Measurements from ENCODE around the gene FAM25G.
"Not testable (repeated sequence)": the region's sequence is repeated elsewhere in the genome, so short reads cannot be mapped to it uniquely, and the experiment has no call there.

The FAM25G gene

GRCh38 chr10:47473516-47473915 is 18.0 kb downstream of the FAM25G start:
- not testable (repeated sequence) for H3K4me1 Mint-ChIP-seq; ATAC-seq; H3K36me3 Mint-ChIP-seq; DNase-seq (ENCODE audit: low spot score in 2 of 2); H3K4me3 Mint-ChIP-seq; H3K27ac Mint-ChIP-seq; H3K9me3 Mint-ChIP-seq

- H3K27ac Mint-ChIP-seq; H3K4me3 Mint-ChIP-seq; H3K4me1 Mint-ChIP-seq; H3K36me3 Mint-ChIP-seq; H3K9me3 Mint-ChIP-seq; DNase-seq (ENCODE audit: low spot score in 2 of 2): not testable (repeated sequence)
- peak; percentile 91 for ATAC-seq
Observed at GRCh38 chr10:47472647-47473046, 18.9 kb downstream of the FAM25G start.

GRCh38 chr10:47472072-47472471 is 19.4 kb downstream of the FAM25G start:
- DNase-seq (ENCODE audit: low spot score in 2 of 2); H3K4me3 Mint-ChIP-seq; H3K36me3 Mint-ChIP-seq; H3K4me1 Mint-ChIP-seq; H3K27ac Mint-ChIP-seq; H3K9me3 Mint-ChIP-seq; ATAC-seq: not testable (repeated sequence)

GRCh38 chr10:47468731-47469528 is 22.6 kb downstream of the FAM25G start:
- H3K36me3 Mint-ChIP-seq; DNase-seq (ENCODE audit: low spot score in 2 of 2); H3K9me3 Mint-ChIP-seq; H3K27ac Mint-ChIP-seq; ATAC-seq; H3K4me1 Mint-ChIP-seq; H3K4me3 Mint-ChIP-seq: not testable (repeated sequence)

GRCh38 chr10:47467957-47468356 is 23.5 kb downstream of the FAM25G start:
- H3K4me1 Mint-ChIP-seq; DNase-seq (ENCODE audit: low spot score in 2 of 2); H3K9me3 Mint-ChIP-seq; H3K4me3 Mint-ChIP-seq; H3K36me3 Mint-ChIP-seq; ATAC-seq; H3K27ac Mint-ChIP-seq: not testable (repeated sequence)

GRCh38 chr10:47467458-47467857 is 24.0 kb downstream of the FAM25G start:
- not testable (repeated sequence) for H3K4me1 Mint-ChIP-seq; ATAC-seq; H3K36me3 Mint-ChIP-seq; H3K9me3 Mint-ChIP-seq; H3K4me3 Mint-ChIP-seq; H3K27ac Mint-ChIP-seq; DNase-seq (ENCODE audit: low spot score in 2 of 2)

- H3K9me3 Mint-ChIP-seq; DNase-seq (ENCODE audit: low spot score in 2 of 2); H3K4me3 Mint-ChIP-seq; ATAC-seq; H3K4me1 Mint-ChIP-seq; H3K36me3 Mint-ChIP-seq; H3K27ac Mint-ChIP-seq: not testable (repeated sequence)
Observed at GRCh38 chr10:47465216-47465917, 26.1 kb downstream of the FAM25G start.

- H3K27ac Mint-ChIP-seq; H3K4me1 Mint-ChIP-seq; H3K4me3 Mint-ChIP-seq; ATAC-seq; H3K36me3 Mint-ChIP-seq; H3K9me3 Mint-ChIP-seq; DNase-seq (ENCODE audit: low spot score in 2 of 2): not testable (repeated sequence)
Observed at GRCh38 chr10:47462577-47463358, 28.7 kb downstream of the FAM25G start.

- H3K4me1 Mint-ChIP-seq; H3K4me3 Mint-ChIP-seq; H3K9me3 Mint-ChIP-seq; H3K36me3 Mint-ChIP-seq; H3K27ac Mint-ChIP-seq; DNase-seq (ENCODE audit: low spot score in 2 of 2): not testable (repeated sequence)
- peak; percentile 49 for ATAC-seq
Observed at GRCh38 chr10:47461261-47461687, 30.2 kb downstream of the FAM25G start.

- no peak for ATAC-seq
- Mint-ChIP-seq H3K4me1 (no peaks in the 10 kb centered on the region), H3K36me3 (no peaks in the 10 kb centered on the region), H3K27ac (no peak overlapping the region), H3K9me3 (no peaks in the 10 kb centered on the region), H3K4me3 (no peak overlapping the region)
- no peak for DNase-seq (ENCODE audit: low spot score in 2 of 2)
Observed at GRCh38 chr10:47458466-47459154, 32.9 kb downstream of the FAM25G start.

- Mint-ChIP-seq H3K9me3 (no peaks in the 10 kb centered on the region), H3K36me3 (no peaks in the 10 kb centered on the region), H3K4me1 (no peaks in the 10 kb centered on the region), H3K4me3 (no peak overlapping the region), H3K27ac (no peak overlapping the region)
- no peak for ATAC-seq
- DNase-seq (ENCODE audit: low spot score in 2 of 2): peak in 1 of 2 donors; percentile 20
Observed at GRCh38 chr10:47457826-47458225, 33.7 kb downstream of the FAM25G start.

- DNase-seq (ENCODE audit: low spot score in 2 of 2): no peak
- no peaks in the 10 kb centered on the region for H3K36me3 Mint-ChIP-seq
- H3K9me3 Mint-ChIP-seq: no peaks in the 10 kb centered on the region
- H3K4me3 Mint-ChIP-seq: no peak overlapping the region
- no peaks in the 10 kb centered on the region for H3K4me1 Mint-ChIP-seq
- no peak overlapping the region for H3K27ac Mint-ChIP-seq
- no peak for ATAC-seq
Observed at GRCh38 chr10:47457528-47457820, 34.0 kb downstream of the FAM25G start.

- Mint-ChIP-seq H3K36me3 (no peaks in the 10 kb centered on the region), H3K4me3 (no peak overlapping the region), H3K4me1 (no peaks in the 10 kb centered on the region), H3K9me3 (no peaks in the 10 kb centered on the region), H3K27ac (no peak overlapping the region)
- peak in 1 of 2 donors; percentile 41 for DNase-seq (ENCODE audit: low spot score in 2 of 2)
- no peak for ATAC-seq
Observed at GRCh38 chr10:47456794-47457527, 34.5 kb downstream of the FAM25G start.

GRCh38 chr10:47456079-47456785 is 35.3 kb downstream of the FAM25G start:
- Mint-ChIP-seq H3K4me1 (no peaks in the 10 kb centered on the region), H3K27ac (no peak overlapping the region), H3K36me3 (no peaks in the 10 kb centered on the region), H3K9me3 (no peaks in the 10 kb centered on the region), H3K4me3 (no peak overlapping the region)
- no peak for ATAC-seq
- DNase-seq (ENCODE audit: low spot score in 2 of 2): peak in 1 of 2 donors; percentile 30

Measured in stimulated activated effector memory CD8-positive, alpha-beta T cell treated with anti-CD3 and anti-CD28 coated beads, Interleukin-12 subunit alpha, Interleukin-12 subunit beta, amount 100 ng/mL, for 72 hours (primary cell).